HUDEP-2 (cell line): ENCODE data around the gene FAM174C.
A peak's percentile ranks its signal among the peaks of the same experiment; 100 is the strongest.

Experiments
- DNase-seq, 76 experiments: peaks; one replicate each; lab custom pipeline; 2025; ENCODE audit not compliant: unreplicated experiment in 76 of 76; lab: John Stamatoyannopoulos, UW

Gene FAM174C

GRCh38 chr19:1270854-1271527 lies 4.3 kb upstream of the FAM174C start:
- DNase-seq, result no peak

GRCh38 chr19:1271528-1272422 lies 3.6 kb upstream of the FAM174C start:
- no peak for DNase-seq

GRCh38 chr19:1272423-1273262 lies 2.7 kb upstream of the FAM174C start:
- DNase-seq, result no peak

- no peak for DNase-seq
These were observed 1.9 kb upstream of the FAM174C start for GRCh38 chr19:1273263-1274041.

DNA sequence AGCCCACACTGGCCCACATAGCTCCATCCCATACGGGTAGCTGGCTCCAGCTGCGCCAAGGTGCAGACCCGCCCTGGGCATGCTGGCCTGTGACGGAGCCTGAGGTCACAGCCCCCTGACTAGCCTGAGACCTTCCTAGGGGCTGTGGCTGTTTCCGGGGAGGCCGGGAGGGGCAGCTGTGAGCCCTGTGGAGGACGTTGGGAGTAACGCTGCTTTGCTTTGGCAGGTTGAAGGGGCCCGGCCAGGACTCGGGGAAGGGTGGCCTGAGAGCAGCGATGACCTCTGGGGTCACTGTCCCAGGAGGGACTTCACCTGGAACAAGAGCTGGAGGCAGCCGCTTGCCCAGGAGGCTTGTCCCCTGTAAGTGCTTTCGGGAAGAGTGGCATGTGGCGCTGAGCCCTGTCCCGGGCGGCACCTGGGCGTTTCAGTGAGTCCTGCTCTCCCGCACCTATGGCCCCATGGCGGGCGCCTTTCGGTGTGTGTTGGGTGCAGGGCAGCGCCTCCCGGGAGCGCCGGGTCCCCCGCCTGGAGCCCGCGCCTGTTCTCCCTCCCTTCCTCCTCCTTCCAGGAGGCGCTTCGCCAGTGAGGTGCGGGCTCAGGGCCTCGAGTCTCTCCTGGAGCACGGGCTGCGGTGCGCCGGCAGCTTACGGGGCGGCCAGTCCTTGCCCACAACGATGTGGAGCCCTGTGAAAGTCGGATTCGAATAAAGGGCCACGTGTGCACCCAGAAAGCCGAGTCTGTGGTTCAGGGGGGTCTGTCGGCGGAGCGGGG lies 1.1 kb upstream of the FAM174C start:
- no peak for DNase-seq

GRCh38 chr19:1274852-1275259 lies 474 bp upstream of the FAM174C start:
- DNase-seq, result no peak

DNA sequence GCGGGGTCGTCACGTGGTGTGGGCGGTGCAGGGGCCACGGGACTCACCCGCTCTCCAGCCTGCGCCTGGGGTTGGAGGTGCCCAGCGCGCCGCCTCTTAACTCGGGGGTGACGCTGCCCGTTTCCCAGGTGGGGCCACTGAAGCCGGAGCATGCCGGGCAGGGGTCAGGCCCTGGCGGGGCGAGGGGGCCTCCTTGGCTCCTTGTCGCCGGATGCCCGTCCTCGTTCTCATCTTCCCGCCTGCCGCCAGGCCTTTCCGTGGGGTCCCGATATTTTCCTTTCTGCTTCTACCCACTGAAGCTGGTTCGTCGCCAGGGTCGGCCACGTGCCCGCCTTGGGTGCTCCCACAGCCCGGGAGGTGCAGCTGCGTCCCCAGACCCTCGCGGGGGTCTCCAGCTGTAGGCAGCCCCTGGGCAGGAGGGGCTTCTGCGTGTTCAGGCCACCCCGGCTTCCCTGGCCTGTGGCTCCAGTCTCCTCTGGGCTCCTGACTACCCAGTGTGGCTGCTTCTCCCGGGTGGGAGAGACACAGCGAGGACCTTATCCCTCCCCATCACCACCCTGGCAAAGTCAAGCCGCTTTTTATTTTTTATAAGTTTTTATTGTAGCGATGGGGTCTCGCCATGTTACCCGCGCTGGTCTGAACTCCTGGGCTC lies 772 bp downstream of the FAM174C start:
- peak in 1 of 76 experiments; percentile 80 for DNase-seq

DNA sequence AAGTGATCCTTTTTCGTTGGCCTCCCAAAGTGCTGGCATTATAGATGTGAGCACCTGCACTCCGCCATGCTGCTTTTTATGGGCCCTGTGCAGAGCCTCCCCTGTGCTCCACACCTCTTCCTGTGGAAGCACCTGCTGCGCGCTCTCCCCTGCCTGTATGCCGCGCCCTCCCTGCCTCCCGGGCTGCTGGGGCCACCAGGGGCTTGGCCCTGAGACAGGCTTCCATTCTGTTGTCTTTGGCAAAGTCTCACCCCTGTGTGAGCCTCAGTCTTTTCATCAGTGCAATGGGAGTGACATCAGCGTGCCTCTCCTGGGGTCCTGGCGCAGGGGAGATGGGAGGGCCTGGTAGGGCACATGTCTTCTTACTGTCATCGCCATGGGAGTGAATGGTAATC lies 1.3 kb downstream of the FAM174C start:
- DNase-seq, result no peak

DNA sequence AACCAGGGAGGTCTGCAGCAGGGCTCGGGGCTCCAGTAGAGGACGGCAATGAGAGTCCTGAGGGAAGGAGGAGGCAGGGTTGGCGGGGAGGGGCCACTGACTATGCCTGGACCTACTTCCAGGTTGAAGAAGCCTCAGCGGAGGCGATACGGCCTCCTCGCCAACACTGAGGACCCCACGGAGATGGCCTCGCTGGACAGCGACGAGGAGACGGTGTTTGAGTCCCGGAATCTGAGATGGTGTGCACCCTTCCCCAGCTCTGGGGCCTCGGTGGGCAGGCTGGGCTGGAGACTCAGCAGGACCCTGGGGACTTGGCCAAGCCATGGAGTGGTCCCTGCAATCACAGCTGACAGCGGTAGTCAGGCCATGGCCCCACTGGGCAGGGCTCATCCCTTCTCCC lies 1.7 kb downstream of the FAM174C start:
- DNase-seq, result no peak

DNA sequence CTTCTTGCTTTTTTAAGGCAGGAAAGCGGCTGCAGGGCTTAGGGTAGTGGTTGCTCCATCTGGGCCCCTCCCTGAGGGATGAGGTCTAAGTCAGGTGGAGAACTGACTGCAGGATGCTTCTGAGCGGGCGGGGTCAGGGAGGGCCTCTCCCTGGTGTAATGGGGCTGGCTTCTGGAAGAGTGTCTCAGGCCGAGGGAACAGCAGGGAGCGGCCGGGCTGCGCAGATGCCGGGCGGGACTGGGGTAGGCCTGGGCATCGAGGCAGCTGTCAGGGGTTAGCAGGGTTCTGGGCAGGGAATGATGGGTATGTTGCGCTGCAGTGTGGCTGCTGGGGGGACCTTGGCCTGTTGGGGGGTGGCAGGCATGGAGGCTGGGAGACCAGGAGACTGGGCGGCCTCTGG lies 2.7 kb downstream of the FAM174C start:
- DNase-seq, result peak in 2 of 76 experiments; percentile 28 to 31

DNA sequence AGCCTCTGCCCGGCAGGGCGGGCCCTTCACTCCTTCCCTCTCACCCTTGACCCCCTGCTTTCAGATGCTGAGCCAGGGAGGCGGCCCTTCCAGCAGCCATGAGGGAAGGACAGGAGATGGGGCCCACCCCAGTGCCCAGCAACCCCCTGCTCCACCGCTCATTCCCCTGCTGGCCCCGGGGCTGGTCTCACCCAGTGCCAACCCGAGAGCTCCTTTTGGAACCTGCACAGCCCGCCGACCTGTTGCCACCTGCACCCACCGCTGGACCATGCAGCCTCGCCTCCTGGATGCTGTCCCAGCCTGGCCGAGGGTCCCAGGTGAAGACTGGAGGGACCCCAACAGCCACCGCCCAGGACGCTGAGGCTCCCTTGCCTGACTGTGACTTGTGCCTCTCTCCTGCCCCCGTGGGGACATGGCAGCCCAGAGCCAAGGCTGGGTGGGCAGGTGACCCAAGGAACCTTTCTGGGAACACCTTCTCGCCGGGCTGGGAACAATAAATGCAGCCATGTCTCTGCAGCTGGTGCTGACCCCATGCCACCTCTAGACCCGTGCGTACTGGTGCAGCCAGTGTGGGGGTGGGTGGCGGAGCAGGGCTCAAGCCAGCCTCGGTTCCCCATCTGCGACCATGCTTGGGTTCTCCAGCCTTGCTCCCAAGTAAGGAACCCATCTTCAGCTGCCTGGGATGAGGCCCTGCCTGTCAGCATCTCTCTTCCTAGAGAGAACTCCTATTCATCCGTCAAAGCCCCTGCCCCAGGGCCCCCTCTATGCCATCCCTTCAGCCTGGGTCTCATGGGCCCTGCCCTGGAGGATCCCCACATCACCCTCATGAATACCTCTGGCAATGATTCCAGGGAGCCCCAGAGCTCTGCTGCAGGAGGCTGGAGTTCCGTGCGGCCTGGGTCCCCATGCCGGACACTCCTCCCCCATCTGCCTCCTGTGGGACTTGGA lies 3.7 kb downstream of the FAM174C start:
- DNase-seq, result no peak

GRCh38 chr19:1279782-1280341 lies 4.5 kb downstream of the FAM174C start:
- DNase-seq, result peak in 70 of 76 experiments; percentile 21 to 90 (median 78)

- DNase-seq, result peak in 1 of 76 experiments; percentile 24
These were observed 5.6 kb downstream of the FAM174C start for GRCh38 chr19:1280636-1281568.

DNA sequence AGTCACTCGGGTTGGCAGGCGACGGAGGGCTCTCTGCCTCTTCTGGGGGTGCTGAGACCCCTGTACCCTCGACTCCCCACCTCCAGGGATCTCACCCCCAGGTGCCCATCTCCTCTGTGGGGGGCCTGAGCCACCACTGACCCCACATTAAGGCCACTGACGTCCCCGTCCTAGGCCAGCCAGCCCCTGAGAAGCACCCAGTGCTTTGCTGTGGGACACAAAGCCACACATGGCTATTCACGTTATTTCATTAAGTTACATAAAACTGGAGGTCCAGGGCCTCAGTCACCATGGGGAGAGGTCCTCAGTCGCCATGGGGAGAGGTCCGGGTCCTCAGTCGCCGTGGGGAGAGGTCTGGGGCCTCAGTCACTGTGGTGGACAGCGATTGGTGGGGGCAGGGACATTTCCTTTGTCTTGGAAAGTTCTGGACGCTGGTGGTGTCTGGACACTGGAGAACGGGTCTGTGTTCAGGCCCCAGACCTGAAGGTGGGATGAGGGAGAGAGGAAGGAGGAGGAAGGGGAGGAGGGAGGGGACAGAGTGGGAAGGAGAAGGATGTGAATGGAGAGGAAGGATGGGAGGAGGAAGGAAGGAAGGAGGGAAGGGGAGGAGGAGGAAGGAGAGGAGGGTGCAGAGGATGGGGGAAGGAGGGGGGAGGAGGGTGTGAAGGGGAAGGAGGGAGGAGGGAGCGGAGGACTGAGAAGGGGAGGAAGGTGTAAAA lies 6.4 kb downstream of the FAM174C start:
- no peak for DNase-seq

DNA sequence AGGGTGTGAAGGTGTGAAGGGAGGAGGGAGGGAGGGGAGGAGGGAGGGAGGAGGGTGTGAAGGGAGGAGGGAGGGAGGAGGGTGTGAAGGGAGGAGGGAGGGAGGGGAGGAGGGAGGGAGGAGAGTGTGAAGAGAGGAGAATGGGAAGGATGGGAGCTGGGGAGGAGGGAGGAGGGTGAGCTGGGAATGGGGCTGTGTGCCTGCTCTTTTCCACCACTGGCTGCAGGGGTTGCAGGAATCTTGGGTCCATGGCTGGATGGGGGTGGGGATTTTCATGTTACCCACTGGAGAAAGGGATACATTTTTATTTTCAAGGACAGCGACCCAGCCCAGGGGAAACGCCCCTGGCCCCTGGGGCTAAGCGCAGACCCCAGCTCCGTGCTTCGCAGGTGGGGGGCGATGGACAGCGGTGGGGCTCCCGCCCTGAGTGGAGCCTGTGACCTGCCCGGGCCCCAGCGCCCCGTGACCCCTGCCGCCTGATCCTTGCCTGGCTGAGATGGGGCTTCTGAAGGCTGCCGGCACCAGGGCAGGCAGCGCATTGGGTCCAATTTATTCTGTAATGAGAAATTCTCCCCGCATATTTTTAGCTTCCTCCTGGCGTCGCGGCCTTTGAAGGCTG lies 7.4 kb downstream of the FAM174C start:
- no peak for DNase-seq
